GM19193 (cell line): ENCODE data around the gene KREMEN1.

ENCODE experiments used
- POLR2A ChIP-seq: IDR thresholded peaks from 4 replicates; pipeline ENCODE4 v1.6.1; 2011; ENCODE audit not compliant: insufficient read depth, insufficient read length; ENCODE audit errors: extremely low read depth

The KREMEN1 gene

GRCh38 chr22:29124777-29125442 is 52.1 kb downstream of the KREMEN1 start:
- no peak for TF ChIP-seq POLR2A

GRCh38 chr22:29125443-29125778 is 52.6 kb downstream of the KREMEN1 start:
- TF ChIP-seq POLR2A = no peak

DNA sequence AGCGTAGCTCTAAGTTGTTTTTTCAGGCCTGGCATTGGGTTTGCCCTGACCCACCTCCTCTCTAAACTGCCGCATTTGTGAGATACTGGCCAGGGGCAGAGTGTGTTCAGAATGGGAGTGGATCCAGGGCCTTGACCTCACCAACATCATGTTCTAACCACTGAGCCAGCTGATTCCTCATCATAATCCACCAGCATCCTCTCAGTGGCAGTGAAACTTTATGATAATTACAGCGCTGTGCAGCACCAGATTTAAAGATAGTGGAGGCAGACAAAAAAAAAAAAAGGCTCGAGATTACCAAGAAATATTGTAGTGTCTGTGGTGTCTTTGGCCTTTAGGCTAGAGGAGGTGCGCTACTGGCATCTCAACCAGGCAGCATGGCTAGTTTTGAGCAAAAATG is 53.0 kb downstream of the KREMEN1 start:
- TF ChIP-seq POLR2A = no peak

- no peak for TF ChIP-seq POLR2A
Observed at GRCh38 chr22:29126670-29127395, 54.0 kb downstream of the KREMEN1 start.

- no peak for TF ChIP-seq POLR2A
Observed at GRCh38 chr22:29128891-29129807, 56.3 kb downstream of the KREMEN1 start.

DNA sequence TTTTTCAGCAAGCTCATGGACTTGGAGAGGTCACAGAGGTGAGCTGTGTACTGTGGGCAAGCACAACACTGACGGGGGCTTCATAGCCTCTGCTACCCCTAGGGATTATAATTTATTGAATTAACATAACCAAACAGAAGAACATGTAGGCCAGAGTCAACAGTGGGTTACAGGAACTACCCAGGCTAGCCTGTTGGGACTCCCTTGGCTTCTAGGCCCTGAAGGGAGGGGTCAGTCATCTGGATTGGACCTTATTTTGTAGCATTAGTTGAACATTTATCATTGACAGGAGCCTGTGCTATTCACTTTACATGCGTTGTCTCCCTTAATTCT is 56.9 kb downstream of the KREMEN1 start:
- no peak for TF ChIP-seq POLR2A

GRCh38 chr22:29130476-29130875 is 57.6 kb downstream of the KREMEN1 start:
- TF ChIP-seq POLR2A = no peak

DNA sequence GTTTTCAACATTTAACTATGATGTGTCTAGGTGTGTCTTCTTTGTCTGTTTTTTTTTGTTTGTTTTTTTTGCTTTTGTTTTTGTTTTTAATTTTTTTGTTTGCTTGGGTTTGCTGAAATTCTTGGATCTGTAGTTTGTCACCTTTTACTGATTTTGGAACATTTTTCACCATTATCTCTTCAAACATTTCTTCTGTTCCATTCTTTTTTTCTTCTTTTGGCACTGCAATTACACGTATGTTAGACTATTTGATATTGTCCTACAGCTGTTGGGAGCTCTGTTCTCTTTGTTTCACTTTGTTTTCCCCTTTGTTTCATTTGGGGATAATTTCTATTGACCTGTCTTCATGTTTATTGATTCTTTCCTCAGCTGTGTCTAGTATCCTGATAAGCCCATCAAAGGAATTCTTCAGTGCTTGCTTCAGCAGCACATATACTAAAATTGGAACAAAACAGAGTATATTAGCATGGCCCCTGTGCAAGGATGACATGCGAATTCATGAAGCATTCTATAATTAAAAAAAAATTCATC is 60.8 kb downstream of the KREMEN1 start:
- TF ChIP-seq POLR2A = no peak

GRCh38 chr22:29134448-29134847 is 61.6 kb downstream of the KREMEN1 start:
- no peak for TF ChIP-seq POLR2A

DNA sequence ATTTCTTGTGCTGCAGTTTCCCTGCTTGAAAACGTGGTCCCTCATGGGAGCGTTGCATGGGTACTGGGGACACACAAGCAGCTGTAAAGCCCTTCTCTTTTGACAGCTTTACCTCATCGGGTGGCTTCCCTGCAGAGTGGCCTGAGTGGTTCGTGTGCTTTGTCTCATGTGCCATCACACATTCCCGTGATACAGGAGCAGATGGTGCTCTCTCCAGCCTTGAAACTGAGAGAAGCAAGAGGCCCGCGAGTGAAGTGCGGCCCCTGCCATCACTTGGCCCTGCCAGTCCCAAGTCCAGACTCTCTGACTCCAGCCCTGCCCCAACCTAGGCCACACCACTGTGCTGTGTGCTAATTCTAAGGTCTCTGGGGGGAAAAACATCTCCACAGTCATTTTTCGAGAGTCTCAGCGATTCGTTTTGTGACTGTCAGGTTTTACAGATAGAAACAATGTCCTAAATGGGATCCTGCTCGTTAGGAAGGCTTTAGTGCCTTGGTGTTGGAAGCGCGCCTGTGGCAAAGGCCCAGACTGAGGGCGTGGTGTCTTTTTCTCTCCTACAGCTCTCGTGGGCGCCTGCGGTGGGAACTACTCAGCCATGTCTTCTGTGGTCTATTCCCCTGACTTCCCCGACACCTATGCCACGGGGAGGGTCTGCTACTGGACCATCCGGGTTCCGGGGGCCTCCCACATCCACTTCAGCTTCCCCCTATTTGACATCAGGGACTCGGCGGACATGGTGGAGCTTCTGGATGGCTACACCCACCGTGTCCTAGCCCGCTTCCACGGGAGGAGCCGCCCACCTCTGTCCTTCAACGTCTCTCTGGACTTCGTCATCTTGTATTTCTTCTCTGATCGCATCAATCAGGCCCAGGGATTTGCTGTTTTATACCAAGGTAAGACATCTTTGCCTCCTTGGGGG is 64.2 kb downstream of the KREMEN1 start:
- no peak for TF ChIP-seq POLR2A

DNA sequence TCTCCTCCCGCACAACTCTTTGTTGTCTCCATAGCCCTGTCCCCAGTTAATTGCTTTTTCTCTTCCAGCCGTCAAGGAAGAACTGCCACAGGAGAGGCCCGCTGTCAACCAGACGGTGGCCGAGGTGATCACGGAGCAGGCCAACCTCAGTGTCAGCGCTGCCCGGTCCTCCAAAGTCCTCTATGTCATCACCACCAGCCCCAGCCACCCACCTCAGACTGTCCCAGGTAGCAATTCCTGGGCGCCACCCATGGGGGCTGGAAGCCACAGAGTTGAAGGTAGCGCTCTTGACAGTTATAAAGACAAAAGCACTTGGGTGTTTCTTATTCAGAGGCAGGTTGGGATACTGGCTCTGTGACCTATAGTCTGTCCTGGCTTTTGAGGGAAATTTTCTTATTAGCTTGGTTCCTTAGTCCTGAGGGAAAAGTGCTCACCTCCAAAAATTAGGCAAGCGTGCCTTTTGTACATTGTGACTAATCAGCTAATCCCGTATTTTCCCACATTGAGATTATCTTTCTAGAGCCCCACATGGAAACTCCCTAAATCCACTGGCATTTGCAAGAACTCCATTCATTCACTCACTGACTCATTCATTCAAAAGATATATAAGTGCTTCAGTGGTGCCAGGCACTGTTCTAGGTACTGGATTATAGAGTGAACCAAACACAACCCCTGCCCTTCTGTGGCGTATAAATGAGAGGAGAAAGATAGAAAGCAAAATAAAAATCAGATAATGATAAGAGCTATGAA is 65.9 kb downstream of the KREMEN1 start:
- no peak for TF ChIP-seq POLR2A

GRCh38 chr22:29139965-29140782 is 67.3 kb downstream of the KREMEN1 start:
- no peak for TF ChIP-seq POLR2A
